CD4-positive, alpha-beta T cell treated with Interleukin-12 subunit alpha and Interleukin-12 subunit beta, for 1 hour (primary cell): ENCODE measurements around the gene GOSR2.
"Not testable (repeated sequence)": the region's sequence is repeated elsewhere in the genome, so short reads cannot be mapped to it uniquely, and the experiment has no call there.

Source experiments
- DNase-seq: peaks from one replicate; pipeline ENCODE4 v3.0.0-alpha.2; 2020

Gene GOSR2

GRCh38 chr17:46894476-46895151, 28.3 kb upstream of the GOSR2 start:
- DNase-seq: no peak

GRCh38 chr17:46895171-46895570, 27.8 kb upstream of the GOSR2 start:
- DNase-seq: no peak

GRCh38 chr17:46896991-46897390, 26.0 kb upstream of the GOSR2 start:
- DNase-seq: no peak

- no peak for DNase-seq
Observed at GRCh38 chr17:46898364-46898763, 24.6 kb upstream of the GOSR2 start.

- no peak for DNase-seq
Observed at GRCh38 chr17:46898860-46899259, 24.1 kb upstream of the GOSR2 start.

- DNase-seq: no peak
Observed at GRCh38 chr17:46901291-46901690, 21.7 kb upstream of the GOSR2 start.

- no peak for DNase-seq
Observed at GRCh38 chr17:46903762-46904672, 18.9 kb upstream of the GOSR2 start.

- DNase-seq: no peak
Observed at GRCh38 chr17:46908068-46908737, 14.8 kb upstream of the GOSR2 start.

GRCh38 chr17:46910179-46910927, 12.6 kb upstream of the GOSR2 start:
- DNase-seq: no peak

GRCh38 chr17:46911311-46911710, 11.6 kb upstream of the GOSR2 start:
- no peak for DNase-seq

- DNase-seq: no peak
Observed at GRCh38 chr17:46915596-46915995, 7.4 kb upstream of the GOSR2 start.

- no peak for DNase-seq
Observed at GRCh38 chr17:46916211-46916610, 6.7 kb upstream of the GOSR2 start.

- DNase-seq: no peak
Observed at GRCh38 chr17:46916623-46917022, 6.3 kb upstream of the GOSR2 start.

DNA sequence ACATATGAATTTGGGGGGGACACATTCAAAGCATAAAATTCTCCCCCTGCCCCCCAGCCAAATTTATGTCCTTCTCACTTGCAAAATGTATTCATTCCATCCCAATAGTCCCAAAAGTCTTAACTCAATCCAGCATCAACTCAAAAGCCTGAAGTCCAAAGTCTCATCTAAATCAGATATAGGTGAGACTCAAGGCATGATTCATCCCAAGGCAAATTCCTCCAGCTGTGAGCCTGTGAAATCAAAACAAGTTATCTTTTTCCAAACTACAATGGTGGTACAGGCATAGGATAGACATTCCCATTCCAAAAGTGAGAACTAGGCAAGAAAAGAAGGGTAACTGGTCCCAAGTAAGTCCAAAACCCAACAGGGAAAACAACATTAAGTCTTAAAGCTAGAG, 5.9 kb upstream of the GOSR2 start:
- no peak for DNase-seq

DNA sequence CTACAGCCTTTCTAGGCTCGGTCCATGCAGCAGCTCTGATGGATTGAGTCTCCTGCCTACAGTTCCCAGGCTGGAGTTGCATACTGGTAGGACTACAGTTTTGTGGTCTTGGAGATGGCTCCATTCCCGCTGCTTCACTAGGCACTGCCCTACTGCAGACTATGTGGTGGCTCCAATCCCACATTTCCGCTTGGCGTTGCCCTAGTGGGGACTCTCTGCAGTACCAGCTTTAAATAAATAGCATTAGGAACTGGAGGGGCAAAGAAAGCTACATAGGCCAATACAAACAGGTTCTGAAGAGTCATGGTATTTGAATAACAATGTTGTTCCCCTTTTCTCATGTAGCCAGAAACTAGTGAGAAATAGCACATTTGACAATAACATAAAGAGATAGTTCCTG, 5.4 kb upstream of the GOSR2 start:
- no peak for DNase-seq

DNA sequence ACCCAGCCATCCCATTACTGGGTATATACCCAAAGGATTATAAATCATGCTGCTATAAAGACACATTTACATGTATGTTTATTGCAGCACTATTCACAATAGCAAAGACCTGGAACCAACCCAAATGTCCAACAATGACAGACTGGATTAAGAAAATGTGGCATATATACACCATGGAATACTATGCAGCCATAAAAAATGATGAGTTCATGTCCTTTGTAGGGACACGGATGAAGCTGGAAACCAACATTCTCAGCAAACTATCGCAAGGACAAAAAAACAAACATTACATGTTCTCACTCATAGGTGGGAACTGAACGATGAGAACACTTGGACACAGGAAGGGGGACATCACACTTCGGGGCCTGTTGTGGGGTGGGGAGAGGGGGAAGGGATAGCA, 998 bp upstream of the GOSR2 start:
- DNase-seq: not testable (repeated sequence)

GRCh38 chr17:46922487-46922803, 515 bp upstream of the GOSR2 start:
- DNase-seq: no peak

- DNase-seq: no peak
Observed at GRCh38 chr17:46925185-46925868, 2.4 kb downstream of the GOSR2 start.

DNA sequence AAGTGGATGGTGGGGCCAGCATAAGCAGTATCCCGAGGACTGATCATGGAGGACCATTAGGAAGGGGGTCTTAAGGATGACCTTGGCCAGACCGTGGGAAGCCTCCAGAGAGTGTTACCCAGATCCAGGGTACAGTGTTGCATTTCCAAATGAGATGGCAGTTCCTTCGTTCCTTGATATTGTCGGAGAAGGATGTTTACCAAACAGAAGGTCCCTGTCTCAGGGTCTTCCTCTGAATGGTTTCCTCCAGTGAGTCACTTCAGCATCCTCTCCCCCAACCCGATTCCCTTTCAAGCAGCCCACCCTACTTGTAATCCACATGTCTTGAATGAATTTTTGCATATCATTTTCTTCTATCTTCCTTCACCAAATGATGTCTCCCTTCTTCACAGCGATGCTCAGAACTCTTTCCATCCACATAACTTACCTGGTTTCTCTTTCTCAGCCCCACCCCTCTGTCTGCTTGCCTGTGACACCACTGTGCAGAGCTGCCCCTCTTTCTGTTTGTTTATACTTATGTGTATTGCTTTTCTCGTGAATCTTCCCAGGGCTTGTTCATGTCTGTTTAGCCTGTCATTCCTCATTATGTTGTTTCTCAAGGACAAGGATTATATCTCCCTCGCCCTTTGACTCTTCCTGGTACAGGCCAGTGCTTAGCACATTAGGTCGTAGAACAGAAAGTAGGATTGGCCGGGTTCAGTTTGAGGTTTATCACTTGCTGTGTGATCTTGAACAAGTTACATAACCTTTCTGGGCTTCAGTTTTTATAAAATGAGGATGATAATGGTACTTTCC, 5.7 kb downstream of the GOSR2 start:
- no peak for DNase-seq

DNA sequence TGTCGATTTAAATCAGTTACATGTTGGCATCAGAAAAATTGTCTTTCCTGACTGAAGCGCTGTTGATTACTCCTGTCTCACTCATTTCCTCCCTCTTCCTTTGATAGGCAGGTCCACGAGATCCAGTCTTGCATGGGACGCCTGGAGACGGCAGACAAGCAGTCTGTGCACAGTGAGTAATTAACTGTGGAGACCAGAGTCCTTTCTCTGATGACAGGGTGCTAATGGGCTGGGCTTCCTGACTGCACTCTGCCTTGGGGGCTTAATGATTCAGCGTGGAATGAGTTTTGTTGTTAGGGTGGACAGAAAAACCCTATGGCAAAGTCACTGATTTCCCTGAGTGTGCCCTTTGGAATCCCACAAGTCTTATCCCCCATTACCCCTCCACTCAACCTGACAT, 6.5 kb downstream of the GOSR2 start:
- DNase-seq: no peak

GRCh38 chr17:46930051-46930450, 7.1 kb downstream of the GOSR2 start:
- DNase-seq: no peak

DNA sequence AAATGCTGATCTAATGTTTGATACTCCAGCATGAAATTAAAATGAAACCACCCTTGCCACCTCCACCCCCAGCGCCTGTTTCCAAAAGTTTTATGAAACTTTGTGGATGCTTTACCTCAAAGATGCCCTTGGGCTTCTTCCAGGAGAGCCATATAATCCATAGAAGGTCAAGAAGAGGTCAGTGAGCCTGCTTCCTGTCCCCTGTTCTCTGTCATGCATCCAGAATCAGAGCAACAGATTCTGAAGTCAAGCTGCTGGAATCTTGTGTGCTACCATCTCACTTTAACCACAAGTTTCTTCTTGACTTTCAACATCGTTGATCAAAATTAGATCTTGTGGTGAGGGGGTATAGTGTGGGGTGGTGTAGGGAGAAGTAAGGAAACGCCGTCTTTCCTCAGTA, 8.6 kb downstream of the GOSR2 start:
- DNase-seq: no peak
